Caki2 (cell line): Measurements from ENCODE around the gene EXTL2. TPM values are rescaled to one million over a fixed set of nuclear protein-coding genes. Genes with fewer than 3 reads are reported as not detected.

Experiments used
- total RNA-seq: library from RNA; depleted of rRNA; stranded (reverse); fragments of >200 nt; shearing (Covaris generic); gene quantifications from 2 replicates; pipeline ENCODE4 v1.2.3, GENCODE V29; 2014; ENCODE audit warnings: low replicate concordance; rRNA removed

EXTL2 gene
- total RNA-seq, 1 experiment from 2014 or later: 1.8 TPM

Other genes starting within 250 kb of the EXTL2 start
- 0.10 TPM in 1 of 2 replicates, not detected in the other for gene VCAM1, start 175.1 kb downstream of the EXTL2 start, total RNA-seq
- gene SLC30A7, start 1.2 kb upstream of the EXTL2 start, total RNA-seq: 10.8 and 28.4 TPM in 2 replicates
- gene DPH5, start 130.9 kb upstream of the EXTL2 start, total RNA-seq: 47.2 and 72.9 TPM in 2 replicates